Stomach (tissue), 9 donors: ENCODE data around the gene ETV6. TPM values are rescaled to one million over a fixed set of nuclear protein-coding genes. Genes with fewer than 3 reads are reported as not detected.

Experiments
- DNase-seq, 2 donors: peaks; one replicate each; pipeline versions ENCODE4 v3.0.0 to v3.0.0-alpha.2; 2013 to 2019
- H3K27ac ChIP-seq, 5 donors: fragments of 200-600 bp in 4 of 5; sonication (generic) in 4 of 5; one replicate each; pipeline ENCODE4 v1.5.1; 2013 to 2019; ENCODE audit warnings: mild to moderate bottlenecking in 1 of 5, moderate library complexity in 1 of 5
- H3K27me3 ChIP-seq, 3 donors: fragments of 200-600 bp; sonication (generic); one replicate each; pipeline ENCODE4 v1.5.1; 2017 to 2019; ENCODE audit warnings: mixed run types in 1 of 3
- H3K36me3 ChIP-seq, 4 donors: fragments of 200-600 bp; sonication (generic); 1 replicate in 3 of 4; 2 replicates in 1 of 4; pipeline ENCODE4 v1.5.1; 2016 to 2019
- H3K4me1 ChIP-seq, 4 donors: fragments of 200-600 bp; sonication (generic); one replicate each; pipeline ENCODE4 v1.5.1; 2016 to 2019
- H3K4me3 ChIP-seq, 4 donors: fragments of 200-600 bp; sonication (generic) in 3 of 4; one replicate each; pipeline ENCODE4 v1.5.1; 2016 to 2019; ENCODE audit warnings: mild to moderate bottlenecking in 1 of 4
- H3K9me3 ChIP-seq, 4 donors: fragments of 200-600 bp; sonication (generic); one replicate each; pipeline ENCODE4 v1.5.1; 2016 to 2019
- EP300 ChIP-seq: sonication (generic); formaldehyde crosslinking; IDR thresholded peaks from one replicate; pipeline ENCODE4 v1.6.1; 2017; ENCODE audit warnings: antibody characterized with exemption
- POLR2A ChIP-seq, 4 donors: fragments of 450-650 bp; IDR thresholded peaks; one replicate each; pipeline ENCODE4 v1.6.1; 2016; ENCODE audit warnings: antibody characterized with exemption in 4 of 4, control low read depth in 2 of 4, mild to moderate bottlenecking in 1 of 4, moderate library complexity in 1 of 4
- POLR2AphosphoS5 ChIP-seq, 3 donors: sonication (generic); formaldehyde crosslinking; IDR thresholded peaks; one replicate each; pipeline ENCODE4 v1.6.1; 2016; ENCODE audit warnings: antibody characterized with exemption in 3 of 3
- WGBS, 5 donors: extraction: QIAGEN DNeasy Blood & Tissue Kit in 3 of 5; methylation state at CpG; one replicate each; pipeline versions ENCODE4 v1.1.5 to v1.1.7; 2013 to 2018; 5-methylcytosine and 5-hydroxymethylcytosine counted together
- intact Hi-C: fragments of 100-400 bp; cut with DNase I; formaldehyde crosslinking; loops from one replicate; pipeline ENCODE4 v1.15.1; 2023; ENCODE audit warnings: low total_unique reads
- polyA plus RNA-seq, 3 donors: library from polyadenylated mRNA; stranded (reverse); fragments of 200-250 nt; gene quantifications; one replicate each; pipeline ENCODE4 v1.2.3, GENCODE V29; 2013
- total RNA-seq, 5 donors: library from RNA; depleted of rRNA; stranded (reverse); fragments of >200 nt; gene quantifications; one replicate each; pipeline versions ENCODE4 v1.1.0 to v1.2.3, GENCODE V29; 2014 to 2016
- TF ChIP-seq, protein P1 (sequence below), 7 experiments: fragments of 450-650 bp in 4 of 7; fragments of 200-600 bp in 3 of 7; sonication (generic) in 3 of 7; IDR thresholded peaks; one replicate each; pipeline ENCODE4 v1.5.1; 2016 to 2019; ENCODE audit warnings: antibody characterized with exemption in 7 of 7, control low read depth in 2 of 7, mild to moderate bottlenecking in 1 of 7
- donor health status: healthy with polysubstance abuse.
- donor health status: Bipolar disorder and iron deficiency.
- donor health status: healthy.

ETV6 gene
- total and polyA plus RNA-seq, 8 donors, result 4.1 to 60.3 (median 13.4) TPM

DNA sequence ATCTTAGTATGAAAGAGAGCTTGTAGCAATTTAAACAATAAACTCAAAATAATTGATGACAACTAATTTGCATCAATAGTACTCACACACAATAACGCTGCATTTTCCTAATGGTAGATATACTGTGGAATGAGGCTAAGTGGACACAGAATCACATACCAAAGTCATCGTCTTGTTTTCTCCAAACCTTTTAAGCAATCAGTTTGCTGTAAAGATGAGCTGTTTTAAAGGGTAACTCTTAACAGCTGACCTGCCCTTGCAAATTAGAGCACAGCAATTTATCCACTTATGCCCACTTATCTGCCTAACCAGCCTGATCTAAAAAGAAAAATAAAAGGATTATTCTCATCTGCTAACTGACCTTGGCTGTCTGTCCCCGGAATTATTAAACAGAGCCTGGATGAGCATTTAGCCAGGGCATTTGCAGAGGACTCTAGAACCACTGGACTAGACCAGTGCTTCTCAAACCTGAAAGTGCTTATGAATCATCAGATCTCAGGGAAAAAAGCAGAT, 247.0 kb downstream of the ETV6 start:
- TF ChIP-seq POLR2AphosphoS5 (IDR thresholded peaks at IDR 0.05) (no peak), EP300 (no peak), POLR2A (IDR thresholded peaks at IDR 0.05) (no peak)
- TF ChIP-seq, protein P1, sequence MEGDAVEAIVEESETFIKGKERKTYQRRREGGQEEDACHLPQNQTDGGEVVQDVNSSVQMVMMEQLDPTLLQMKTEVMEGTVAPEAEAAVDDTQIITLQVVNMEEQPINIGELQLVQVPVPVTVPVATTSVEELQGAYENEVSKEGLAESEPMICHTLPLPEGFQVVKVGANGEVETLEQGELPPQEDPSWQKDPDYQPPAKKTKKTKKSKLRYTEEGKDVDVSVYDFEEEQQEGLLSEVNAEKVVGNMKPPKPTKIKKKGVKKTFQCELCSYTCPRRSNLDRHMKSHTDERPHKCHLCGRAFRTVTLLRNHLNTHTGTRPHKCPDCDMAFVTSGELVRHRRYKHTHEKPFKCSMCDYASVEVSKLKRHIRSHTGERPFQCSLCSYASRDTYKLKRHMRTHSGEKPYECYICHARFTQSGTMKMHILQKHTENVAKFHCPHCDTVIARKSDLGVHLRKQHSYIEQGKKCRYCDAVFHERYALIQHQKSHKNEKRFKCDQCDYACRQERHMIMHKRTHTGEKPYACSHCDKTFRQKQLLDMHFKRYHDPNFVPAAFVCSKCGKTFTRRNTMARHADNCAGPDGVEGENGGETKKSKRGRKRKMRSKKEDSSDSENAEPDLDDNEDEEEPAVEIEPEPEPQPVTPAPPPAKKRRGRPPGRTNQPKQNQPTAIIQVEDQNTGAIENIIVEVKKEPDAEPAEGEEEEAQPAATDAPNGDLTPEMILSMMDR (IDR thresholded peaks at IDR 0.05), result no peak
- no peaks in the 10 kb centered on the region for H3K9me3 ChIP-seq
- no peaks in the 10 kb centered on the region for H3K27me3 ChIP-seq
- WGBS, 5 donors, result 74 to 85% (median 81%) methylated on average over 3 of the region's 3 CpGs
- intact Hi-C loops, result no loop called here
- no peak overlapping the region for H3K27ac ChIP-seq
- H3K4me1 ChIP-seq, result peaks cover 0 to 7% (median 2%) of the 10 kb centered on the region in 4 donors
- H3K4me3 ChIP-seq, result no peak overlapping the region
- DNase-seq, result no peak
- H3K36me3 ChIP-seq, result peaks cover 6 to 20% (median 17%) of the 10 kb centered on the region in 4 donors

DNA sequence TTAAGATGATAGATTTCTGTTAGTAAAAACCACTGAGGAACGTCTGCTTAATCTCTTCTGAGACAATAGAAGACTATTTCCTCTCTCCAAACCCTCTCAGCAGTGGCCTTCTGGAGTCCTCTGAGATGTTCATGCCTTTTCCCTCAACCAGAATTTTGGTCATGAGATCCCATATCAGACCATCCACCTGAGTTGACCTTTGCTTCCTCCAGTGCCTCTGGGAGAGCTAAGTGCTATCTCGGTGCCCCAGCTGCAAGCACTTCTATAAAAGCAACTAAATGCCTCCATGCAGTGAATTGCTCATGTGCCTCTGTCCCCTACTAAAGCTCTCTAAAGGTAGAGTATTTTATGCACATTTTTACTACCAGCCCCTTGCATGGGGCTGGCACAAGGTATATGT, 248.4 kb downstream of the ETV6 start:
- Histone ChIP-seq H3K4me1 (no peaks in the 10 kb centered on the region), H3K9me3 (no peaks in the 10 kb centered on the region), H3K27ac (no peak overlapping the region), H3K36me3 (peaks cover under 1 to 6% (median 5%) of the 10 kb centered on the region in 4 donors), H3K27me3 (no peaks in the 10 kb centered on the region), H3K4me3 (no peak overlapping the region)
- TF ChIP-seq POLR2AphosphoS5 (IDR thresholded peaks at IDR 0.05) (no peak), POLR2A (IDR thresholded peaks at IDR 0.05) (no peak)
- intact Hi-C loops, result no loop called here
- WGBS, 5 donors, result 73 to 85% (median 77%) methylated on average over 2 of the region's 2 CpGs
- no peak for DNase-seq

DNA sequence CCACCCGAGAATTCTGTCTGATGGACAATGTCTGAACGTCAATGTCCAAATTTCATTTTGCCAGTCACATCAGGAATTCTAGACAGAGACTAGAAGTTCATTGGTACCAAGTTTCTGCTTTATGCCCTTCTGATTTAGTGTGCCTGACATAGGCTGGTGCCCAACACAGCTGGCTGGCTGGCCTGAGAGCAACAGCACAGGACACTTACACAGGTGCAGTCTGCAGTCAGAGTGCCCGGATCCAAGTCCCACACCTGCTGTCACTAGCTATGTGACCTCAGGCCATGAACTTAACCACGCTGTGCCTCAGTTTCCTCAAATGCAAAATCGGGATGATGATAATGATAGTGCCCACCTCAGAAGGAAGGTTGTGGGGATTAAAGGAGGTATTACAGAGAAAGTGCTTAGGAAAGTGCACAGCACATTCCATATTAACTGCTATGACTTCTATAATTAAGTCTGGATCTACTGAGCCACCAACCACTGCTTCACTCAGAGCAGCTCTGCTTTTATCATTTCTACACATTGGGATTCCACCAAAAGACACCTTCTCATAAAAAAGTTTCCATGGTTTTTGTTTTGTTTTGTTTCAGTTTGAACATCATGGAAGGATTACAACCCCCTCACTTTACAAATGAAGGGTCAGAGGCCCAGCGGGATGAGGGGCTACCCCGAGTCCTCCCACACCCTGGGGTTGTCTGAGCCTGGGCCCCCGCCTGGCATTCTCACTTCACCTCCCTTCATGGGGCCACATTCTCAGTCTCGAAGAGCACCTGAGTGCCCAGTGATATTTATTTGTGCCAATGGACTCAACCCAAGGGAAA, 252.4 kb downstream of the ETV6 start:
- no peak for DNase-seq
- H3K27me3 ChIP-seq, result no peaks in the 10 kb centered on the region
- no peaks in the 10 kb centered on the region for H3K4me1 ChIP-seq
- H3K27ac ChIP-seq, result no peak overlapping the region
- no peaks in the 10 kb centered on the region for H3K36me3 ChIP-seq
- no peak overlapping the region for H3K4me3 ChIP-seq
- no peak for TF ChIP-seq EP300
- TF ChIP-seq POLR2A (IDR thresholded peaks at IDR 0.05), result no peak
- no peak for TF ChIP-seq POLR2AphosphoS5 (IDR thresholded peaks at IDR 0.05)
- 81 to 87% (median 84%) methylated on average over 9 of the region's 9 CpGs for WGBS, 5 donors
- H3K9me3 ChIP-seq, result peaks cover 0 to under 1% (median 0%) of the 10 kb centered on the region in 4 donors
- intact Hi-C loops, result no loop called here

DNA sequence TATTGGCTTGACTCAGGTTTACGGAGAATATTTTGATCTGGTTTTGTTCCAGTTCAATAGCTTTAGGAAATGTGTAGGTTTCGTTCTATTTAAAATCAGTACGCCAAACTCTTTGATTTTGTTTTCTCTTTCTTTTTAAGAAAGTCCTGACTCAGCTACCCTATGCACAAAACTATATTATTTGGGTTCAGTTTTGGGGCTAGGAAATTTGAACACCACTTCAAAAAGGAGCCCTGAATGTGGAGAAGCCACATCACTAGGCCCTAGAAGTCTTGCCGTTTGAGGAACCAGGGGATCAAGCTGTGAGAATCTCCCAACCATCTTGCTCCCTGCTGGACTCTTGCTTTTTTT, 253.0 kb downstream of the ETV6 start:
- Histone ChIP-seq H3K4me1 (no peaks in the 10 kb centered on the region), H3K27ac (no peak overlapping the region), H3K36me3 (no peaks in the 10 kb centered on the region), H3K27me3 (no peaks in the 10 kb centered on the region), H3K4me3 (no peak overlapping the region), H3K9me3 (peaks cover 0 to 7% (median 2%) of the 10 kb centered on the region in 4 donors)
- DNase-seq, result no peak
- intact Hi-C loops, result no loop called here
- WGBS, 5 donors, result 77 to 87% (median 84%) methylated on average over 4 of the region's 4 CpGs
- no peak for TF ChIP-seq POLR2AphosphoS5 (IDR thresholded peaks at IDR 0.05)
- TF ChIP-seq, protein P1 (IDR thresholded peaks at IDR 0.05), result no peak
- no peak for TF ChIP-seq POLR2A (IDR thresholded peaks at IDR 0.05)
- no peak for TF ChIP-seq EP300

- 84 to 93% (median 90%) methylated on average over 3 of the region's 3 CpGs for WGBS, 5 donors
- H3K4me3 ChIP-seq, result no peak overlapping the region
- intact Hi-C loops, result no loop called here
- no peaks in the 10 kb centered on the region for H3K4me1 ChIP-seq
- DNase-seq, result no peak
- H3K9me3 ChIP-seq, result peaks cover 0 to 19% (median 8%) of the 10 kb centered on the region in 4 donors
- H3K27me3 ChIP-seq, result no peaks in the 10 kb centered on the region
- no peak for TF ChIP-seq POLR2AphosphoS5 (IDR thresholded peaks at IDR 0.05)
- TF ChIP-seq, protein P1 (IDR thresholded peaks at IDR 0.05), result no peak
- TF ChIP-seq EP300, result no peak
- TF ChIP-seq POLR2A (IDR thresholded peaks at IDR 0.05), result no peak
- no peaks in the 10 kb centered on the region for H3K36me3 ChIP-seq
- no peak overlapping the region for H3K27ac ChIP-seq
These were observed 254.7 kb downstream of the ETV6 start for GRCh38 chr12:11904124-11904523.
